Umbilical cord (tissue), 2 donors: Measurements from ENCODE around the gene MOG. TPM values are rescaled to one million over a fixed set of nuclear protein-coding genes. Genes with fewer than 3 reads are reported as not detected.

ENCODE experiments used
- DNase-seq: peaks from one replicate; pipeline ENCODE4 v3.0.0-alpha.2; 2015; ENCODE audit warnings: low spot score
- total RNA-seq: library from RNA; depleted of rRNA; stranded (reverse); fragments of >200 nt; gene quantifications from one replicate; pipeline ENCODE4 v1.2.3, GENCODE V29; 2014; ENCODE audit warnings: low replicate concordance; ENCODE audit not compliant: insufficient read depth

MOG gene
- total RNA-seq = 2.9 TPM

- no peak for DNase-seq
Observed at GRCh38 chr6:29656798-29657197, at the start of gene MOG. MOG (plus strand) TSS chr6:29657092; CDS start chr6:29657210, 118 bp downstream.

GRCh38 chr6:29608131-29608530, 48.8 kb upstream of the MOG start:
- no peak for DNase-seq

- no peak for DNase-seq
Observed at GRCh38 chr6:29610540-29610939, 46.4 kb upstream of the MOG start.

- DNase-seq = no peak
Observed at GRCh38 chr6:29611426-29611825, 45.5 kb upstream of the MOG start.

- no peak for DNase-seq
Observed at GRCh38 chr6:29617782-29618554, 38.9 kb upstream of the MOG start.

GRCh38 chr6:29619578-29620160, 37.2 kb upstream of the MOG start:
- no peak for DNase-seq

GRCh38 chr6:29620630-29621029, 36.3 kb upstream of the MOG start:
- no peak for DNase-seq

- DNase-seq = no peak
Observed at GRCh38 chr6:29624520-29624961, 32.4 kb upstream of the MOG start.

GRCh38 chr6:29625337-29625930, 31.5 kb upstream of the MOG start:
- no peak for DNase-seq

- DNase-seq = no peak
Observed at GRCh38 chr6:29626948-29627754, 29.7 kb upstream of the MOG start.

GRCh38 chr6:29627755-29628418, 29.0 kb upstream of the MOG start:
- peak; percentile 90 for DNase-seq

GRCh38 chr6:29628419-29629281, 28.2 kb upstream of the MOG start:
- peak; percentile 81 for DNase-seq

- no peak for DNase-seq
Observed at GRCh38 chr6:29629571-29629970, 27.3 kb upstream of the MOG start.

- no peak for DNase-seq
Observed at GRCh38 chr6:29630315-29630714, 26.6 kb upstream of the MOG start.

GRCh38 chr6:29631209-29631810, 25.6 kb upstream of the MOG start:
- no peak for DNase-seq

GRCh38 chr6:29631860-29632731, 24.8 kb upstream of the MOG start:
- DNase-seq = peak; percentile 88

- DNase-seq = peak; percentile 98
Observed at GRCh38 chr6:29632789-29633533, 23.9 kb upstream of the MOG start, which contains the start of gene GABBR1. GABBR1 (minus strand) TSS chr6:29633183; CDS start chr6:29632385, 798 bp downstream.

GRCh38 chr6:29633534-29633905, 23.4 kb upstream of the MOG start:
- DNase-seq = no peak
